ENCODE results near the gene TSN. TPM values are rescaled to one million over a fixed set of nuclear protein-coding genes. Genes with fewer than 3 reads are reported as not detected.
A peak's percentile ranks its signal among the peaks of the same experiment; 100 is the strongest.
"Not testable (repeated sequence)": the region's sequence is repeated elsewhere in the genome, so short reads cannot be mapped to it uniquely, and the experiment has no call there.

Gene TSN
- total RNA-seq, 2 donors from 2014 or later = 33.5 to 34.3 TPM

DNA sequence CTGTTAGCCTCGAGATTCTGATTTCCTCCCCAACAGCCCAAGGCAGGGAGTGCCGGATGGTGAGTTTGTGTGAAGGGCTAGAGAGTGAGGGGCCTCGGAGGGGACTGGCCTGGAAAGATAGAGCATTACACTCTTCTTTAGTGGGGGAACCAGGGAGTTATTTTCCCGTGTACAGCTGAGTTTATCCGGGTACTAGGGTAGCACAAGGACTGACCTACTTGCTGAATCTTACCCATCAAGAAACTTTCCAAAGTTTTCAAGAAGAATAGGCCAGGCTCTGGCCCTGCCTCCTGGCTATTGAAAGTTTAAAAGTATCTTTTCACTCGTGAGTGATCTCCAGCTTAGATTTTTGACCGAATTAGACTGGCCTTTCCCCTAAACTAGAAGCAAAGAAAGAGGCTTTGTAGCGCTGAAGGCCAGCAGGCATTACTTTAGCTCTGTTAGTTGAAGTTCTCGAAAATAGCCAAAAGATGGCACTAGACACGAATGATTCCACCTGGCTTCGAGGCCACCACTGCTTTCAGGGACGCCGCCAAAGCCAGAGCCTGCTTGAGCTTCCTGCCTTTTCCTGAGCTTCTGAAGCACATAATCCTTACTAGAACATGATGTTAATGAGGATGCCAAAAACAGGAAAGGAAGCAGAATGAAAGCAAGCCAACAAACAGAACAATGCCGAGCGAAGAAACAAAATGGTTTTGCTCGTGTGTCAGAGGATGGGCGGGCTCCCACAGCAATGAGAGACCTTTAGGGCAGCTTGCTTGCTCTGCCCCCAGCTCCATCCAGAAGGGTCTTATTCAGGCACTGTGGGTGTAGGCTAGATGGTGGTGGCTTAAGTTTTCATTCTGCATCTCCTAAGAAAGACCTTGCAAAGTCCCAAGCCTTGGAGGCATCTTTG is 55.8 kb downstream of the TSN start:
- ATAC-seq (ENCODE audit: insufficient number of reproducible peaks, low FRiP score, low read depth) (no peak), DNase-seq (ENCODE audit: low spot score) (no peak)
- TF ChIP-seq, protein P1, sequence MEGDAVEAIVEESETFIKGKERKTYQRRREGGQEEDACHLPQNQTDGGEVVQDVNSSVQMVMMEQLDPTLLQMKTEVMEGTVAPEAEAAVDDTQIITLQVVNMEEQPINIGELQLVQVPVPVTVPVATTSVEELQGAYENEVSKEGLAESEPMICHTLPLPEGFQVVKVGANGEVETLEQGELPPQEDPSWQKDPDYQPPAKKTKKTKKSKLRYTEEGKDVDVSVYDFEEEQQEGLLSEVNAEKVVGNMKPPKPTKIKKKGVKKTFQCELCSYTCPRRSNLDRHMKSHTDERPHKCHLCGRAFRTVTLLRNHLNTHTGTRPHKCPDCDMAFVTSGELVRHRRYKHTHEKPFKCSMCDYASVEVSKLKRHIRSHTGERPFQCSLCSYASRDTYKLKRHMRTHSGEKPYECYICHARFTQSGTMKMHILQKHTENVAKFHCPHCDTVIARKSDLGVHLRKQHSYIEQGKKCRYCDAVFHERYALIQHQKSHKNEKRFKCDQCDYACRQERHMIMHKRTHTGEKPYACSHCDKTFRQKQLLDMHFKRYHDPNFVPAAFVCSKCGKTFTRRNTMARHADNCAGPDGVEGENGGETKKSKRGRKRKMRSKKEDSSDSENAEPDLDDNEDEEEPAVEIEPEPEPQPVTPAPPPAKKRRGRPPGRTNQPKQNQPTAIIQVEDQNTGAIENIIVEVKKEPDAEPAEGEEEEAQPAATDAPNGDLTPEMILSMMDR (IDR thresholded peaks at IDR 0.05) = peak; percentile 27

DNA sequence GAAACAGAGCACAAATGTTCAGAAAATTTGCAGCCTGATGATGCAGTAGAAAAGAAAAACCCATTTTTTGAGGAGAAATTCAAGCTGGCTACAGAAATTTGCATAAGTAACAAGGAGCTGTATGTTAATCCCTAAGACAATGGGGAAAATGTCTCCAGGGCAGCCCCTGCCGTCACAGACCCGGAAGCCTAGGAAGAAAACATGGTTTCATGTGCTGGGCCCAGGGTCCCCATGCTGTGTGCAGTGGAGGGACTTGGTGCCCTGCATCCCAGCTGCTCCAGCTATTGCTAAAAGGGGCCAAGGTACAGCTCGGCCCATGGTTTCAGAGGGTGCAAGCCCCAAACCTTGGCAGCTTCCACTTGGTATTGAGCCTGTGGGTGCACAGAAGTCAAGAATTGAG is 57.6 kb downstream of the TSN start:
- H3K27me3 ChIP-seq (replicated peaks; ENCODE audit: insufficient read depth); H3K9me3 ChIP-seq; H3K27ac ChIP-seq; ATAC-seq (ENCODE audit: insufficient number of reproducible peaks, low FRiP score, low read depth); H3K4me1 ChIP-seq (ENCODE audit: control insufficient read depth in 1 of 2, low read depth in 2 of 2); H3K4me3 ChIP-seq; DNase-seq (ENCODE audit: low spot score); H3K36me3 ChIP-seq: not testable (repeated sequence)

More for the DNA sequence above, 55.8 kb downstream of the TSN start:
- no peaks in the 10 kb centered on the region for H3K27me3 ChIP-seq (replicated peaks; ENCODE audit: insufficient read depth)
- no peak overlapping the region for H3K4me3 ChIP-seq
- H3K27ac ChIP-seq = no peak overlapping the region
- H3K9me3 ChIP-seq = no peaks in the 10 kb centered on the region
- H3K4me1 ChIP-seq (ENCODE audit: control insufficient read depth in 1 of 2, low read depth in 2 of 2) = no peaks in the 10 kb centered on the region
- H3K36me3 ChIP-seq = no peaks in the 10 kb centered on the region

DNA sequence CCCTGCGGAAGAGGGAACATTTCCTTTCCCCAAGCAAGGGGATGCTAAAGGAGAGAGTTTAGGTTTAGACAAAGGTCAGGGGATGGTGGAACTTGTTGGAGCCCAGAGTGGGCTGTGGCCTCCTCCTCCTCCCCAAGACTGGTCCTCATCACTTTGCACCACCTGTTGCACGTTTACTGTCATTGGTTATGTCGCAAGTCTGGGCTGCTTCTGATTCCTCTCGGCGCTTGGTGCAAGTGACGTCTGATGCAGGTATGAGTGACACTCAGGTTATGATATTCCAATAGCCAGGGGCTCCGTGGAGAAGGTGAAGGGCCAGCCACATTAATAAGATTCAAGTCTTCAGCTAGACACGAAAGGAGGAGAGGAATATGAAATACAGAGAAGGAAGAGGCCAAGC is 59.8 kb downstream of the TSN start:
- Histone ChIP-seq H3K4me3 (no peak overlapping the region), H3K4me1 (ENCODE audit: control insufficient read depth in 1 of 2, low read depth in 2 of 2) (no peaks in the 10 kb centered on the region), H3K27ac (no peak overlapping the region), H3K9me3 (no peaks in the 10 kb centered on the region), H3K36me3 (no peaks in the 10 kb centered on the region), H3K27me3 (replicated peaks; ENCODE audit: insufficient read depth) (no peaks in the 10 kb centered on the region)
- no peak for DNase-seq (ENCODE audit: low spot score)
- ATAC-seq (ENCODE audit: insufficient number of reproducible peaks, low FRiP score, low read depth) = no peak
- TF ChIP-seq, protein P1 (IDR thresholded peaks at IDR 0.05) = no peak

DNA sequence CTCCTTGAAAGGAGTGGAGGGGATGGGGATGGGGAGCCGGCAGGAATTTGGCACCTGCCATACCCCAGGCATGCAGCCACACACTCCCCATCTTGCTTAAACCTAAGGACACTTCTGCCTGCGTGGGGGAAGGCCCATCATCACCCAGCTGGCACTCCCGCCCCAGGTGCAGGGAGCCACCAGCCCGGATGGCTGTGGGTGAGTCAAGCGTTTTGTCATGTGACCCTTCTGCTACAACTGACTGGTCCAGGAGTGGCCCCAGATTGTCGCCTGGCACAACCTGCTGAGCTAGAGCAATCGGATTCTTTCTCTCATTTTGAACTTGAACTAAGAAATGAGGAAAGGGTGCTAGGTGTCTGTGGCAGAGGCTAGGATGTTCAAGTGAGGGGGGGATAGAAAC is 61.3 kb downstream of the TSN start:
- Histone ChIP-seq H3K27me3 (replicated peaks; ENCODE audit: insufficient read depth) (no peaks in the 10 kb centered on the region), H3K4me3 (no peak overlapping the region), H3K36me3 (no peaks in the 10 kb centered on the region), H3K27ac (no peak overlapping the region), H3K9me3 (no peaks in the 10 kb centered on the region), H3K4me1 (ENCODE audit: control insufficient read depth in 1 of 2, low read depth in 2 of 2) (no peaks in the 10 kb centered on the region)
- DNase-seq (ENCODE audit: low spot score) (no peak), ATAC-seq (ENCODE audit: insufficient number of reproducible peaks, low FRiP score, low read depth) (no peak)
- TF ChIP-seq, protein P1 (IDR thresholded peaks at IDR 0.05) = no peak

DNA sequence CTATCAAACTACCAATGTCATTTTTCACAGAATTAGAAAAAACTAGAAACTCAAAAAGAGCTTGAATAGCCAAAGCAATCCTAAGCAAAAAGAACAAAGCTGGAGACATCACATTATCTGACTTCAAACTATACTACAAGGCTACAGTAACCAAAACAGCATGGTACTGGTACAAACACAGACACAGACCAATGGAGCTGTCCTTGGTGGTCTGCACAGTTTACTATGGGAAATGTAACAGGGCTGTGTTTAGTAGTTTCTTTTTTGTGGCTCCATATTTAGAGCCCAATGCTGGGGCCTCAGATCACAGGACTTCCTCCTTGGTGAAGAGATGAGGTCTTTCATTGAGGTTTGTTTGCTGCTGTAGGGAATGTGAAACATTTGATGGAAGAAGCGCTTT is 61.9 kb downstream of the TSN start:
- not testable (repeated sequence) for ATAC-seq (ENCODE audit: insufficient number of reproducible peaks, low FRiP score, low read depth); H3K36me3 ChIP-seq; H3K27me3 ChIP-seq (replicated peaks; ENCODE audit: insufficient read depth); DNase-seq (ENCODE audit: low spot score); H3K27ac ChIP-seq; H3K4me3 ChIP-seq; H3K9me3 ChIP-seq; H3K4me1 ChIP-seq (ENCODE audit: control insufficient read depth in 1 of 2, low read depth in 2 of 2)

Other genes starting within 250 kb of the TSN start
- gene RNU4ATAC, start 224.8 kb upstream of the TSN start, total RNA-seq = not detected
- 100 to 1,000 TPM in 1 of 2 donors, 10 to 100 TPM in 1; 69.7 to 113 TPM for gene CLASP1, start 106.2 kb upstream of the TSN start, total RNA-seq
- gene NIFK, start 18.8 kb upstream of the TSN start, total RNA-seq = 10 to 100 TPM; 34.9 to 83.2 TPM

Data from thoracic aorta (tissue), 2 donors.